ENCODE measurements around the gene CAPN2. TPM values are rescaled to one million over a fixed set of nuclear protein-coding genes. Genes with fewer than 3 reads are reported as not detected.
A peak's percentile ranks its signal among the peaks of the same experiment; 100 is the strongest.

Gene CAPN2
- total RNA-seq, 1 donor from 2014 or later, result 391 TPM

- H3K36me3 ChIP-seq (ENCODE audit: insufficient read depth, low read length), result peaks cover 7% of the 10 kb centered on the region
- no peaks in the 10 kb centered on the region for H3K27me3 Mint-ChIP-seq (ENCODE audit: low read depth, unreplicated experiment)
- H3K9ac ChIP-seq (ENCODE audit: low read length), result peak overlapping the region; percentile 97
- H3K27me3 ChIP-seq (ENCODE audit: insufficient read depth, low read length), result no peaks in the 10 kb centered on the region
- H3K4me1 ChIP-seq (ENCODE audit: insufficient read depth, low read length), result peaks cover 60% of the 10 kb centered on the region
- peak overlapping the region; percentile 96 for H3K4me2 ChIP-seq (ENCODE audit: low read length)
- no peaks in the 10 kb centered on the region for H3K9me3 Mint-ChIP-seq (ENCODE audit: unreplicated experiment)
- peaks cover 56% of the 10 kb centered on the region for H3K4me1 Mint-ChIP-seq (ENCODE audit: low read depth, unreplicated experiment)
- H3K79me2 ChIP-seq (ENCODE audit: insufficient read depth, low read length), result peaks cover 54% of the 10 kb centered on the region
- H3K36me3 Mint-ChIP-seq (ENCODE audit: low read depth, unreplicated experiment), result peaks cover 13% of the 10 kb centered on the region
- FAIRE-seq, result no peak
- peak overlapping the region; percentile 95 for H3K27ac ChIP-seq (ENCODE audit: low read depth, low read length)
- DNase-seq (ENCODE audit: low read depth), result no peak
- H2AFZ ChIP-seq (ENCODE audit: low read depth, low read length), result peak overlapping the region; percentile 37
- TF ChIP-seq CTCF (IDR thresholded peaks at IDR 0.05; ENCODE audit: insufficient read depth, low read depth, low read length) (no peak), EZH2 (IDR thresholded peaks at IDR 0.05; ENCODE audit: insufficient read depth, low read length) (no peak)
- H3K4me3 Mint-ChIP-seq (ENCODE audit: unreplicated experiment), result peak overlapping the region; percentile 80
- no peaks in the 10 kb centered on the region for H3K9me3 ChIP-seq (ENCODE audit: insufficient read depth, low read depth, low read length)
- peak overlapping the region; percentile 88 for H3K27ac Mint-ChIP-seq (ENCODE audit: unreplicated experiment)
- peak overlapping the region; percentile 98 for H3K4me3 ChIP-seq (ENCODE audit: insufficient read depth, low read depth, low read length)
- H4K20me1 ChIP-seq (ENCODE audit: insufficient read depth, low read length), result peaks cover 33% of the 10 kb centered on the region
Observed at GRCh38 chr1:223711747-223712193, 569 bp upstream of the CAPN2 start.

- Histone ChIP-seq H3K79me2 (ENCODE audit: insufficient read depth, low read length) (peaks cover 66% of the 10 kb centered on the region), H3K36me3 (ENCODE audit: insufficient read depth, low read length) (peaks cover 17% of the 10 kb centered on the region), H3K9me3 (ENCODE audit: insufficient read depth, low read depth, low read length) (no peaks in the 10 kb centered on the region), H4K20me1 (ENCODE audit: insufficient read depth, low read length) (peaks cover 45% of the 10 kb centered on the region), H2AFZ (ENCODE audit: low read depth, low read length) (no peak overlapping the region), H3K4me1 (ENCODE audit: insufficient read depth, low read length) (peaks cover 62% of the 10 kb centered on the region), H3K27me3 (ENCODE audit: insufficient read depth, low read length) (no peaks in the 10 kb centered on the region), H3K9ac (ENCODE audit: low read length) (peak overlapping the region; percentile 97), H3K27ac (ENCODE audit: low read depth, low read length) (peak overlapping the region; percentile 95), H3K4me2 (ENCODE audit: low read length) (peak overlapping the region; percentile 96), H3K4me3 (ENCODE audit: insufficient read depth, low read depth, low read length) (peak overlapping the region; percentile 98)
- TF ChIP-seq CTCF (IDR thresholded peaks at IDR 0.05; ENCODE audit: insufficient read depth, low read depth, low read length), result no peak
- TF ChIP-seq EZH2 (IDR thresholded peaks at IDR 0.05; ENCODE audit: insufficient read depth, low read length), result no peak
- H3K4me1 Mint-ChIP-seq (ENCODE audit: low read depth, unreplicated experiment), result peaks cover 58% of the 10 kb centered on the region
- peak overlapping the region; percentile 98 for H3K27ac Mint-ChIP-seq (ENCODE audit: unreplicated experiment)
- H3K9me3 Mint-ChIP-seq (ENCODE audit: unreplicated experiment), result no peaks in the 10 kb centered on the region
- FAIRE-seq (no peak), DNase-seq (ENCODE audit: low read depth) (no peak)
- H3K4me3 Mint-ChIP-seq (ENCODE audit: unreplicated experiment), result peak overlapping the region; percentile 87
- H3K36me3 Mint-ChIP-seq (ENCODE audit: low read depth, unreplicated experiment), result peaks cover 17% of the 10 kb centered on the region
- H3K27me3 Mint-ChIP-seq (ENCODE audit: low read depth, unreplicated experiment), result no peaks in the 10 kb centered on the region
Observed at GRCh38 chr1:223712850-223713474, 623 bp downstream of the CAPN2 start.

Data from astrocyte (in vitro differentiated cells and primary cell).